Measurements from ENCODE around the gene CACNA1S.

GRCh38 chr1:201123866-201124265 lies 11.6 kb upstream of the CACNA1S start:
- no peak for TF ChIP-seq POLR2A (IDR thresholded peaks at IDR 0.05)
- no peak for TF ChIP-seq POLR2AphosphoS5 (IDR thresholded peaks at IDR 0.05)
- TF ChIP-seq CTCF (IDR thresholded peaks at IDR 0.05): no peak
